Stimulated activated CD4-positive, alpha-beta T cell treated with anti-CD3 and anti-CD28 coated beads, TNF-alpha, amount 100 ng/mL, for 1 hour (primary cell): ENCODE measurements around the gene OR51B2.

Experiments used
- DNase-seq, 3 donors: peaks; one replicate each; pipeline ENCODE4 v3.0.0-alpha.2; 2020; ENCODE audit warnings: low read depth in 3 of 3, low spot score in 1 of 3

The OR51B2 gene

GRCh38 chr11:5283882-5284281, 40.2 kb downstream of the OR51B2 start:
- DNase-seq = no peak

GRCh38 chr11:5283086-5283485, 41.0 kb downstream of the OR51B2 start:
- DNase-seq = no peak

- DNase-seq = no peak
Observed at GRCh38 chr11:5282628-5283027, 41.5 kb downstream of the OR51B2 start.

GRCh38 chr11:5281596-5281995, 42.5 kb downstream of the OR51B2 start:
- no peak for DNase-seq

GRCh38 chr11:5280582-5281102, 43.5 kb downstream of the OR51B2 start:
- DNase-seq = no peak

GRCh38 chr11:5279471-5280090, 44.5 kb downstream of the OR51B2 start:
- no peak for DNase-seq

DNA sequence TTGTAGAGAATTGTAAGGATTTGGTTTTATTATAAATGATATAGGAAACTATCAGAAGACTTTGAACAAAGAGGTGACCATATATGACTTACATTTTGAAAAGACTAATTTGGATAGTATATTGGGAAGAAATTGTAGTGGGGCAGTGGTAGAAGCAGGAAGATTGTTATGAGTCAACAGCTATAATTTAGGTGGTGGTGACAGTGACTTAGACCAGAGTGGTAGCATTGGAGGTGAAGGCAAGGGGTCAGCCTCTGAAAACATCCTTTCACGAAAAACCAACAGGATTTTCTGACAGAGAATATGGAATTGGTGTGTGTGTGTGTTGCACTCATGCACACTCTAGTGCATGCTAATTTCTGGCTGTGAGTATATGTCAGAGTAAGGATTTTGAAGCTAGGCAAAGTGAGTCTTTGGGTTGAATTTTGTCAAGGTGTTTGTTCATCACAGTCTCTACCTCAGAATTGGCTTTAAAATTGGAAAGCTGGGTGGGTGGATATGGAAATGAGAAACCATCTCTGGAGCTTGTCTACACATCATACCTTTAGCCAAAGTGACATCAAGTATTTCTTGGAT, 46.2 kb downstream of the OR51B2 start:
- no peak for DNase-seq

DNA sequence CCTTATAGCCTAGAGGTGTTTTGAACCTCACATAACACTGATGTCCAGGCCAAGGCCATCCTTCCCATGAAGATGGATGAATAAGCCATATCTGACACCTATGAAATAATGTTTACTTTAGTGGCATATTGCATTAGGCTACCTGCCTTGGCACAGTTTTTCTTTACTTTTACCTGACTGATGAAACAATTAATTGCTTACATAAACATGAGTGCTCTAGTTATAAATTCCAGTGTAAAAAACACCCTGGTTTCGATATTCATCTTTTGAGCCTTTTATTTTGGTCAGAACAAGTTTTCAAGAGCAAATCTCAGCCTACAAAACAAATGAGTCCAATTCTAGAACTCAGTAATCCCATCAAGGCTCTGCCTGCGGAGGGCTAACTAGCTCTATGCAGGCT, 47.4 kb downstream of the OR51B2 start:
- no peak for DNase-seq

- DNase-seq = no peak
Observed at GRCh38 chr11:5275369-5276110, 48.6 kb downstream of the OR51B2 start.

DNA sequence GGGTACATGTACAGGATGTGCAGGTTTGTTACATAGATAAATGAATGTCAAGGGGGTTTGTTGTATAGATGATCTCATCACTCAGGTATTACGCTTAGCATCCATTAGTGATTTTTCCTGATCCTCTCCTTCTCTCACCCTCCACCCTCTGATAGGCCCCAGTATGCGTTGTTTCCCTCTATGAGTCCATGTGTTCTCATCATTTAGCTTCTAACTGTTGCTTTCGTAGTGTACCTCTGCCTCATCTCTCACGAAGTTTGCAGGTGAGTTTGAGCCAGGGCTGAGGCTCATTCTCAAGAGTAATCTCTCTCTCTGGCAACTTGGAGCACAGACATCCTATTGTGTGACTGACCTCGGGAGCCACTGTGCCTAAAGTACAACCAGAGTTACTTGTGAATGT, 49.7 kb downstream of the OR51B2 start:
- DNase-seq = no peak
